ENCODE data around the gene VWDE.

Gene VWDE

DNA sequence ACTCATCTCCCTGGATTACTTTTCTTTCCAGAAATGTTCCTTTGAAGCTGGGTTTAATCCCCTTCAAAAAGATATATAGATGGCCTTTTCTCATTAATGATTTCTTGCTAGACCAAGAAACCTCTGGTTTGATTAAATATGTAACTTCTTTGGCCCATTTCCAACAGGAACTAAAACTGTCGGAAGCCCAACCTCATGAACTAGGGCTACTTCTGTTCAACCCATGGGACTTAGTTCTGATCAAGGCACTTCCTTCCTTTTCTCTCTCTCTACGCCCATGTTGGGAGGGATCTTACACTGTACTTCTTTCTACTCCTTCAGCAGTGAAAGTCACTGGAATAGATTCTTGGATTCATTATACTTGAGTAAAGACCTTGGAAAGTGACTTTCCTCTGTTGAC lies 109.0 kb downstream of the VWDE start:
- ATAC-seq (no peak), DNase-seq (ENCODE audit: low spot score in 2 of 2) (no peak)

DNA sequence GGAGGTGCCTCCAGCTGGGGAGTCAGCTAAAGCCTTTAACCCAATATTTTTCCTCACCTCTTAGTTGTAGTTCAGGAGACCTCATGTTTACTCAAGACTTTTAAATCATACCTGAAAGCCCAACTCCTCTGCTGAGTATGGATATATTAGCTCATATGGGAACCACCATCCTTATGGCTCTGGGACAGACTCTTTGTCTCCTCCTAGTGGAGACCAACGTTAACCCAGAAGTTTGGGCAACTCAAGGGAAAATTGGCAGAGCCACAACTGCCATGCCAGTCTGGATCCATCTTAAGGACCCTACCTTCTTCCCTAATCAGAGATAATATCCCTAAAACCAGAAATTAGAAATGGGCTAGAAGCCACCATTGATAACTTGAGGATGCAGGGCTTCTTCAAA lies 111.8 kb downstream of the VWDE start:
- Mint-ChIP-seq H3K36me3 (no peaks in the 10 kb centered on the region), H3K4me1 (no peaks in the 10 kb centered on the region), H3K9me3 (peaks cover 4% of the 10 kb centered on the region), H3K4me3 (no peak overlapping the region), H3K27ac (no peak overlapping the region)
- peak; percentile 44 for ATAC-seq
- no peak for DNase-seq (ENCODE audit: low spot score in 2 of 2)

More for the DNA sequence above, 109.0 kb downstream of the VWDE start:
- Mint-ChIP-seq H3K4me3 (no peak overlapping the region), H3K36me3 (no peaks in the 10 kb centered on the region), H3K9me3 (peaks cover under 1% of the 10 kb centered on the region), H3K4me1 (no peaks in the 10 kb centered on the region), H3K27ac (no peak overlapping the region)

DNA sequence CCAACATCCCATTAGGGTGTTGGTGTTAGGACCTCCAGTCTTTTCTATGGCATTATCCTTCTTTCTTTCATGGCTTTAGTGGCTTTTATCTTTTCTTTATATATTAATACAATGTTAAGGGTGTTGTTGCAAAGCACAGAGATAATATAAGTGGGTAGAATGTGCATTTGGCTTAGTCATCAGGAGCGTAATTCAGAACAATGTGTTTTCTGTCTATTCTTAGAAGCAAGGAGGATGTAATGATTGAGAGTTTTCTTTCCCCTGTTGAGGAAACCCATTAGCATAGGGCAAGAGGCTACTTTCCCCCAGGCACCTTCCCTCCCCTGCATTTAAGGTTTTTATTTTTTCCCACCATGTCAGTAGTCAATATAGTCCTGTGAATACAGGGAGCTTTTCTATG lies 112.9 kb downstream of the VWDE start:
- ATAC-seq (no peak), DNase-seq (ENCODE audit: low spot score in 2 of 2) (no peak)
- no peaks in the 10 kb centered on the region for H3K36me3 Mint-ChIP-seq
- peaks cover 4% of the 10 kb centered on the region for H3K9me3 Mint-ChIP-seq
- H3K4me1 Mint-ChIP-seq = no peaks in the 10 kb centered on the region
- H3K4me3 Mint-ChIP-seq = no peak overlapping the region
- no peak overlapping the region for H3K27ac Mint-ChIP-seq

DNA sequence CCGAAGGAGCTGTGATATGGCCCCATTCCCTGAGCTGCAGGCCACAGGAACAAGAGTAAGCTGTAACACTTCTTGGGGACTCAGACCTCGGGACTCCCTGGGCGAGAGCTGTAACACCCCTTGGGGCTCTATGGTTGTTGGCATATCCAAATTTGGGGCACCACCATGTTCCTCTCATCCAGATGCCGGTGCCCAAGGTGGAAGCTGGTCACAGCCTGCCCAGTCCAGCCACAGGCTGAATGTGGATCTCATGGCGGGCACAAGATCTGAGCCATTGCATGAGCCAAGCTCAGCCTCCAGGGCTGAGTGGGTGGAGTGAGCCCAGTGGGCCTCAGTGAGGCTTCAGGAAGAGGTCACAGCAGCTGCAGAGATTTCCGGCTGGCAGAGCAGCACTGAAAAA lies 113.7 kb downstream of the VWDE start:
- Mint-ChIP-seq H3K9me3 (peaks cover 4% of the 10 kb centered on the region), H3K4me3 (no peak overlapping the region), H3K27ac (no peak overlapping the region), H3K4me1 (no peaks in the 10 kb centered on the region), H3K36me3 (no peaks in the 10 kb centered on the region)
- DNase-seq (ENCODE audit: low spot score in 2 of 2) = no peak
- ATAC-seq = no peak

DNA sequence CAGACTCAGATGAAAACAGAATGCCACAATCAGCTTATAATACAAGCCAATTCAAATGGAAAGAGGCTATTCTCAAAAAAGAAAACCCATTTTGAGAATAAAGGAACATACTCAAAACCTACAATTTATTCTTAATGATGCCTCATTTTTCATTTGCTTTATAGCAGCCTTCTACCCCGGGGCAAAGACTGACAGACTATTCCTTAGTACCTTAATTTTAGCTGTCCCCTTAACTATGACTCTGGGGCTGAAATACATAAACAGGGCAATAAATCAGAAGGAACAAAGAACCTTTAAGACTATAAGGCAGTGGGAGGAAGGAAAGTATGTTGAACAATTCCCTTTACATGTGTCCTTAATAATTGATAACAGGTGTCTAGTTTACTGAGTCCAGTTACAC lies 115.8 kb downstream of the VWDE start:
- Mint-ChIP-seq H3K4me1 (no peaks in the 10 kb centered on the region), H3K9me3 (peaks cover 4% of the 10 kb centered on the region), H3K4me3 (no peak overlapping the region), H3K27ac (no peak overlapping the region), H3K36me3 (no peaks in the 10 kb centered on the region)
- ATAC-seq (no peak), DNase-seq (ENCODE audit: low spot score in 2 of 2) (no peak)

DNA sequence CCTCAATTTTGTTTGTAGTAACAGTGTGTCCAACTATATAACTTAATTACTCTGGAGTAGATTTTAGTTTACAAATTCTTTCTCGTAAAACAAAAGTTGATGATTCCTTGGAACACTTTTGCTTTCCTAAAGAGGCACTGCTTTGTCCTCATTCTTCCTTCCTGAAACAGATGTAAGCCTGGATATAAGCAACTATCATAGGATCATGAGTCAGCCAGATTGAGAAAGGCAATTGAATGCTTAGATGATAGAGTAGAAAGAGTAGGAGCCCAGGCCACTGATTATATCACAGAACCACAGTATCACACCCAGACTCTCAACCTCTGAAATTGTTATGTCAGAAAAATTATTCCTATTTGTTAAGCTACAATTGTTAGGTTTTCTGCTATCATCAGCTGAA lies 122.6 kb downstream of the VWDE start:
- H3K9me3 Mint-ChIP-seq = peaks cover 7% of the 10 kb centered on the region
- H3K4me3 Mint-ChIP-seq = no peak overlapping the region
- H3K4me1 Mint-ChIP-seq = no peaks in the 10 kb centered on the region
- no peak for ATAC-seq
- H3K27ac Mint-ChIP-seq = no peak overlapping the region
- no peak for DNase-seq (ENCODE audit: low spot score in 2 of 2)
- H3K36me3 Mint-ChIP-seq = no peaks in the 10 kb centered on the region
